Skeletal muscle tissue (tissue), 4 donors: Measurements from ENCODE around the gene FAM180A. TPM values are rescaled to one million over a fixed set of nuclear protein-coding genes. Genes with fewer than 3 reads are reported as not detected.
"Not testable (repeated sequence)": the region's sequence is repeated elsewhere in the genome, so short reads cannot be mapped to it uniquely, and the experiment has no call there.

Source experiments
- H3K27ac ChIP-seq: one replicate; pipeline ENCODE4 v1.7.0; 2013; ENCODE audit warnings: mild to moderate bottlenecking, low read depth, low read length, inconsistent platforms
- H3K27me3 ChIP-seq, 3 donors: one replicate each; pipeline ENCODE4 v1.7.0; 2013; ENCODE audit warnings: low read length in 3 of 3; ENCODE audit not compliant: control insufficient read depth in 3 of 3, insufficient read depth in 3 of 3
- H3K36me3 ChIP-seq, 3 donors: one replicate each; pipeline ENCODE4 v1.7.0; 2013; ENCODE audit warnings: low read length in 3 of 3; ENCODE audit not compliant: control insufficient read depth in 3 of 3, insufficient read depth in 3 of 3
- H3K4me1 ChIP-seq, 3 donors: one replicate each; pipeline ENCODE4 v1.7.0; 2013; ENCODE audit warnings: low read length in 3 of 3, mild to moderate bottlenecking in 3 of 3; ENCODE audit not compliant: control insufficient read depth in 3 of 3, insufficient read depth in 3 of 3
- H3K4me3 ChIP-seq, 3 donors: one replicate each; pipeline ENCODE4 v1.7.0; 2013; ENCODE audit warnings: low read length in 3 of 3
- H3K9ac ChIP-seq, 3 donors: one replicate each; pipeline ENCODE4 v1.7.0; 2013; ENCODE audit warnings: low read length in 3 of 3, mild to moderate bottlenecking in 3 of 3, moderate library complexity in 2 of 3, low read depth in 1 of 3
- H3K9me3 ChIP-seq, 3 donors: one replicate each; pipeline ENCODE4 v1.7.0; 2013; ENCODE audit warnings: low read length in 3 of 3; ENCODE audit not compliant: control insufficient read depth in 3 of 3
- total RNA-seq: library from RNA; depleted of rRNA; stranded (reverse); fragments of >200 nt; gene quantifications from one replicate; pipeline ENCODE4 v1.2.3, GENCODE V29; 2014
- donor health status: Osteomylitis.

Gene FAM180A
- total RNA-seq, 1 donor from 2014 or later: 0.52 TPM

DNA sequence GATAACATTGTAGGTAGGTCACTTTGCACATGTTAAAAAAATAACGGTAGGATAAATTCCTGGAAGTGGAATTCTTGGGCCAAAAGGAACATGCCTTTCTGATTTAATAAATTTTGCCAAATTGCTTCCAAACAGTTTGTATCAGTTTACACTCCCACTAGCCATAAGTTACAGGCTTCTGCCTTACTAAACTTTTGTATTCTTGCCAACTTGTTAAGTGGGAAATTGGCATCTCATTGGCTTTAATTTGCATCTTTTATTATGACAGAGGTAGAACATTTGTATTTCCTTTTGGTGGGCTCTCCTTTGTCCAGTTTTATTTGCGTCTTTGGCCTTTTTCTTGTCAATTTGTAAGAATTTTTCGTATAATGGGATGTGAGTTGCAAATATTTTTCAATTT, 38.3 kb upstream of the FAM180A start:
- Histone ChIP-seq H3K27me3 (peaks cover 0 to 3% (median 0%) of the 10 kb centered on the region in 3 donors), H3K4me1 (no peaks in the 10 kb centered on the region), H3K27ac (no peak overlapping the region), H3K9ac (no peak overlapping the region), H3K36me3 (no peaks in the 10 kb centered on the region), H3K4me3 (no peak overlapping the region), H3K9me3 (no peaks in the 10 kb centered on the region)

DNA sequence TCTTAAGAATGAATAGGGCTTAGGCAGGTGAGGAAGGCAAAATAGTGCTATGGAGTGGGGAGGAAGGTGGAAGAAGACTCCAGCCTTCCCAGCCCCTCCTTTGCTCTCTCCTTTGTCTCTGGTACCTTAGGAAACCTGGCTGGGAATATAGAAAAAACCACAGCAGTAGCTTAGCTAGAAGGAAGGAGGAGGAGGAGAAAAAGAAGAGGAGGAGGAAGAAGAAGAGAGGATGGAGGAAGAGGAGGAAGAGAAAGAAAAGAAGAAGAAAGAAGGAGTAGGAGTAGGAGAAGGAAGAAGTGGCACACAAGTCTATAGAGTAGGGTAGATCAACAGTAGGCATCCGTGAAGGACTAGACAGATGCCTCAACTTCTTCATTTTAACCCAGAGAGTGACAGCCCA, 36.5 kb upstream of the FAM180A start:
- Histone ChIP-seq H3K27me3 (peaks cover 0 to 3% (median 0%) of the 10 kb centered on the region in 3 donors), H3K4me1 (no peaks in the 10 kb centered on the region), H3K36me3 (no peaks in the 10 kb centered on the region), H3K4me3 (no peak overlapping the region), H3K9ac (no peak overlapping the region), H3K27ac (no peak overlapping the region), H3K9me3 (no peaks in the 10 kb centered on the region)

DNA sequence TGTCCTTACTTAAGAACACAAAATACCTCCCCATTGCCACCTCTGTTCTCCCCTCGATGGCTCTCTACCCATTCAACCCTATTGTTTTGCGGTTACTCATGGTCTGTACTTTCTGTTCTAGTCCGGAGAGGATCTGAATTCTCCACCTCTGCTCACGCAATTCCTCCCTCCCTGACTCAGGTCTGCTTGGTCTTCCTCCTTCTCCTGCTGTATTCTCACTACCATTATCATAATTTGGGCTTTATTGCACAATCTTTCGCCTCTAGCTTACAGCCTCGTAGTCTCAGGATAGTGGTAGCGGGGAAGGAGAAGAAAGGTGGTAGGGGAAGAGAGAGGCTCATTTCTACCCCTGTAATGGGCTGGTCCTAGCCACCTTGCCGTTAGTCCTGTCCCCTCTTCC, 35.4 kb upstream of the FAM180A start:
- no peaks in the 10 kb centered on the region for H3K36me3 ChIP-seq
- H3K27me3 ChIP-seq: peaks cover 0 to 3% (median 0%) of the 10 kb centered on the region in 3 donors
- no peak overlapping the region for H3K9ac ChIP-seq
- H3K4me3 ChIP-seq: no peak overlapping the region
- H3K27ac ChIP-seq: no peak overlapping the region
- H3K4me1 ChIP-seq: no peaks in the 10 kb centered on the region
- H3K9me3 ChIP-seq: no peaks in the 10 kb centered on the region

DNA sequence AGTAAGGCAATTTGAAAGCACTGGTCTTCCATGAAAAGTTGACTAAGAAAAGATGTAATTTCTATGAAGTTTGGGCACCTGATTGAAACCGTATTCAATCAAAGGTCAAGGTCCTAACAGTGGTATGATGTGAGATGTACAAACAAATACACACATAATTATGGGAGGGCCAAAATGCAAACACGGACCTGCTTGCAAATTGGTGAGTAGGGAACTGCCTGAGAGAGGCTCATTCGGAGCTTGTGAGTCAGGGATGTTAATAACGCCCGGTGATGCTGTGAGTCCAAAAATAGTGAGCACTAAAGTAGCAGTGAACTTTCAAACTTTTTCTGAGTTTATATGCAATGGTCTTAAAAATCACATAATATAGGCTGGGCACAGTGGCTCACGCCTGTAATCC, 34.2 kb upstream of the FAM180A start:
- Histone ChIP-seq H3K36me3 (no peaks in the 10 kb centered on the region), H3K27me3 (peaks cover 0 to 3% (median 0%) of the 10 kb centered on the region in 3 donors), H3K4me3 (no peak overlapping the region), H3K9ac (no peak overlapping the region), H3K27ac (no peak overlapping the region), H3K9me3 (peaks cover 0 to 5% (median 5%) of the 10 kb centered on the region in 3 donors), H3K4me1 (no peaks in the 10 kb centered on the region)

DNA sequence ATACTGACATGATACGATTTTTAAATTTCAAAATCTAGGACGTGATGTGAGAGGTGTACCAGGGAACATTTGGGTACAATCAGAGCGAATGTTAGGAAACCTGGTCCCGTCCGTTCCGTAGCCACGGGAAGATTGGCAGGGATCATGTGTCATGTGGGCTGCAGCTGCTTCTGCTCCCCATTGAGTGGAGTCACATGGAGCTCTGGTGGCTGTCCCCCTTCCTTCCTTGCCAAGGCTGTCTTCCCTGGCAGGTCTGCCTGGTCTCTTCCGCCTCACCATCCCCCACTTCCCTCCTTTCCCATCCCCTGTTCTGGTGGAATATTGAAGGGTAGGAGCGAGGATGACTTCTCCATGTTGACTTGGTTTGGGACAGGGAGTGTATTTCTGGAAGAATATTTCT, 33.8 kb upstream of the FAM180A start:
- H3K36me3 ChIP-seq: no peaks in the 10 kb centered on the region
- peaks cover 0 to 3% (median 0%) of the 10 kb centered on the region in 3 donors for H3K27me3 ChIP-seq
- no peak overlapping the region for H3K9ac ChIP-seq
- peaks cover 0 to 5% (median 5%) of the 10 kb centered on the region in 3 donors for H3K9me3 ChIP-seq
- H3K4me1 ChIP-seq: no peaks in the 10 kb centered on the region
- H3K27ac ChIP-seq: no peak overlapping the region
- H3K4me3 ChIP-seq: no peak overlapping the region

DNA sequence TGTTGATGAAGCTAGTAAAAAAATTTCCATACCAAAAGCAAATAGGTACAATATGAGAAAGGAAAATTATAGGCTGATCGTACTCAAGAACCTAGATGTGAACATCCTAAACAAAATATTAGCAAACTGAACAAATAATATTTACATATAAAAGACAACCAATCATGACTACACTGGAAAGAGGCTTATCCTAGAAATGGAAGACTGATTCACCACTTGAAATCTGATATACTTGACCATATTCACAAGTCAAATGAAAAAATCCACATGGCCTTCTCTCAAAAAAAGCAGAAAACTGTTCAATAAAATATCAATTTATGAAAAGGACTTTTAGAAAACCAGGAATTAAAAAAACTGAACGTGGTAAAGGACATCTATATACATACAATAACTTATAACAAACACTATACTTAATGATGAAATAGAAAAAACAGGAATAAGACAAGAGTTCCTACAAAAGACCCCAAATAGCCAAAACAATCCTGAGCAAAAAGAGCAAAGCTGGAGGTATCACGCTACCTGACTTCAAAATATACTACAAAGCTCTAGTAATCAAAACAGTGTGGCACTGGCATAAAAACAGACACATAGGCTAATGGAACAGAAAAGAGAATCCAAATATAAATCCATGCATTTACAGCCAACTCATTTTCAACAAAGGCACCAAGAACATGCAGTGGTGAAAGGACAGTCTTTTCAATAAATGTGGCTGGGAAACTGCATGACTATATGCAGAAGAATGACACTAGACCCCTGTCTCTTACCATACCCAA, 29.2 kb upstream of the FAM180A start:
- Histone ChIP-seq H3K36me3 (no peaks in the 10 kb centered on the region), H3K9me3 (peaks cover 0 to 5% (median 5%) of the 10 kb centered on the region in 3 donors), H3K27ac (no peak overlapping the region), H3K4me1 (peaks cover 3 to 8% (median 6%) of the 10 kb centered on the region in 3 donors), H3K4me3 (no peak overlapping the region), H3K9ac (no peak overlapping the region), H3K27me3 (no peaks in the 10 kb centered on the region)

DNA sequence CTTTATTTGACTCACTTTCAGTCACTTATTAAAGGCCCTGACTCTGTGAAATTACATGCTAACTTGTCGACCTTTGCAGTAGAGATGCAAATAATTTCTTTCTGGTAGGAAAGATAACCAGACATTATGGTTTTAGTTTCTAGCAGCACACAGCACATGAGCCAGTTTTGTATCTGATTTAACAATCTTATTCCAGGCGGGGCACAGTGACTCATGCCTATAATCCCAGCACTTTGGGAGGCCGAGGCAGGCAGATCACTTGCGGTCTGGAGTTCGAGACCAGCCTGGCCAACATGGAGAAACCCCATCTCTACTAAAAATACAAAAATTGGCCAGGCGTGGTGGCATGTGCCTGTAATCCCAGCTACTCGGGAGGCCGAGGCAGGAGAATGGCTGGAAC, 27.3 kb upstream of the FAM180A start:
- H3K9me3 ChIP-seq, H3K4me1 ChIP-seq, H3K36me3 ChIP-seq, H3K27me3 ChIP-seq, H3K4me3 ChIP-seq, H3K9ac ChIP-seq, H3K27ac ChIP-seq: not testable (repeated sequence)

DNA sequence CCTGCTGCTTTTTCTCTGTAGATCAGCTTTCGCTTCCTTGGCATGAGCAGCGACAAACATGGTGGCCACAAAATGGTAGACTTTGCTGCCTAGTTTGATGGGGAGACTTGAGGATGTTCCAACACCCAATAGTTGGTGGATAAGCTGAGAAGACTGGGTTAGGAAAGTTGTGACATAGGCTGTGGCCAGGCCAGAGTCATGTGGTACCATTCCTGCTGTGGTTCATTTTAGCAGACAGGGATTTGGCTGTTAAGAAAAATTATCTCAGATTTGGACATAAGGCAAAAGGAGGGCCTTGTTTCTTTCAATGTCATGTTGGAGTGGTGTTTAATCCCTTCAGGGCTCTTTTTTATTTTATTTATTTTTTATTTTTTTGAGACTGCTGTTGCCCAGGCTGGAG, 26.6 kb upstream of the FAM180A start:
- Histone ChIP-seq H3K9me3 (peaks cover 0 to 5% (median 5%) of the 10 kb centered on the region in 3 donors), H3K27ac (no peak overlapping the region), H3K4me3 (no peak overlapping the region), H3K4me1 (peaks cover 3 to 8% (median 6%) of the 10 kb centered on the region in 3 donors), H3K36me3 (no peaks in the 10 kb centered on the region), H3K9ac (no peak overlapping the region), H3K27me3 (no peaks in the 10 kb centered on the region)

DNA sequence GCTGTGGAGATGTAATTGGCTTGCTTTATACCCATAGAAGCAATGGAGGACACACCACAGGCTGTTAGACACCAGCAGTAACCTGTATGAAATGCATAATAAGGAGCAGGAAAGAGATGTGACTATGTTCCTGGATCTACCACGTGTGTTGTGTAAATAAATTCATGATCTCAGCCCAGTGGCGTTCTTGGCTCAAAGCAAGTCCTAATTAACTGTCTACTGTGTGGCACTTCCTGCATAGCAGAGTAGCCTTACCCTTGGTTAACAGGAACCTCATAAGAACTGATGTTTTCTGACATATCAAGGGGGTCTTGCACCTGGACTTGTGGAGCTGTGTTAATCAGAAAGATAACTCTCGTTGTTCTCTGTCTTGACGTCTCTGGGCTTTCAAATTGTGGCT, 25.7 kb upstream of the FAM180A start:
- Histone ChIP-seq H3K36me3 (no peaks in the 10 kb centered on the region), H3K9me3 (peaks cover 0 to 5% (median 5%) of the 10 kb centered on the region in 3 donors), H3K27ac (no peak overlapping the region), H3K4me3 (no peak overlapping the region), H3K4me1 (peaks cover 3 to 11% (median 6%) of the 10 kb centered on the region in 3 donors), H3K9ac (no peak overlapping the region), H3K27me3 (no peaks in the 10 kb centered on the region)

DNA sequence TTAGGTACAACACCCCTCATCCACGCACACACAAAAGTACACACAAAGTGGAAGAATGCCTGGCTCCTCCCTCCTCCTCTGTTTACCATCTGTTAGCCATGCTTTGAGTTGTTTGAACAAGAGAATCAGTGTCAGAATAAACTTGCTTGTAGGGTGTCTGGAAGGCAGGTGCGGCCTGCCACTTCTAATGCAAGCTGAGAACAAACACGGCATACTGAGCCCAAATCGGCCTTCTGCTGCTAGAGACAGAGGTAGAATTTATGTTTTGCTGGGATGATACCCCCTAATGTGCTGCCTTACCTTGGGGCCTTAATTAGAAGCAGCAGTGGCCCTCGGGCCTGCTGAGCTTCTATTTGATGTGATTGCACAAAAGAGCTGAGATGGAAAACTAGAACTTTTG, 24.9 kb upstream of the FAM180A start:
- Histone ChIP-seq H3K4me1 (peaks cover 3 to 16% (median 10%) of the 10 kb centered on the region in 3 donors), H3K27ac (no peak overlapping the region), H3K27me3 (no peaks in the 10 kb centered on the region)

More for the DNA sequence above, 24.9 kb upstream of the FAM180A start:
- Histone ChIP-seq H3K4me3 (no peak overlapping the region), H3K36me3 (no peaks in the 10 kb centered on the region), H3K9ac (no peak overlapping the region), H3K9me3 (peaks cover 0 to 5% (median 5%) of the 10 kb centered on the region in 3 donors)
